ENCODE measurements around the gene RAP2A.

- TF ChIP-seq GATA3 (IDR thresholded peaks at IDR 0.05; ENCODE audit: low read depth, low read length) (no peak), GATA2 (IDR thresholded peaks at IDR 0.05; ENCODE audit: low read depth, low read length) (no peak)
Measured at GRCh38 chr13:97456047-97456446, 22.1 kb downstream of the RAP2A start.

Data from SH-SY5Y (cell line).